Gastrocnemius medialis (tissue), 4 donors: ENCODE data around the gene OR6F1.

Experiments
- POLR2A ChIP-seq, 2 donors: fragments of 450-650 bp; IDR thresholded peaks; one replicate each; pipeline ENCODE4 v1.6.1; 2017; ENCODE audit warnings: antibody characterized with exemption in 2 of 2, mild to moderate bottlenecking in 2 of 2, moderate library complexity in 2 of 2
- TF ChIP-seq, protein P1 (sequence below), 5 experiments: fragments of 450-650 bp in 3 of 5; fragments of 200-600 bp in 2 of 5; sonication (generic) in 2 of 5; IDR thresholded peaks in 4 of 5; conservative IDR thresholded peaks in 1 of 5; 1 replicate in 4 of 5; 2 replicates in 1 of 5; pipeline ENCODE4 v1.5.1; 2016 to 2019; ENCODE audit warnings: antibody characterized with exemption in 5 of 5, mild to moderate bottlenecking in 3 of 5, moderate library complexity in 3 of 5

DNA sequence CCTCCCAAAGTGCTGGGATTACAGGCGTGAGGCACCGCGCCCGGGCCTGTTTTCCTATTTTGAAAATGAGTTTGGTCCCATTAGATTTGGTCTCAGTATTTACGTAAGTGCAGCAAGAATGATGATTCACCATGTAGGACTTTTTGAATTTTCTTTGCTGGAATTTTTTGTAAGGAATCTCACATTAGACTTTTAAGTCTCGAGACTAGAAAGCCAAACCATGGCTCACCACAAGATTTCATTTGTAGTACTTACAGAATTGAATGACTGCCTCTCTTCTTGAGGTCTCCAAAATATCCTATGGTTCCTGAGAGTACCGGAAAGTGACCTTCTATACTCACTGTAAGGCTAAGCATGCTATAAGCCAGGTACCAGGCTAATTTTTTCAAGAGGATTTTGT, 31.2 kb upstream of the OR6F1 start:
- TF ChIP-seq, protein P1, sequence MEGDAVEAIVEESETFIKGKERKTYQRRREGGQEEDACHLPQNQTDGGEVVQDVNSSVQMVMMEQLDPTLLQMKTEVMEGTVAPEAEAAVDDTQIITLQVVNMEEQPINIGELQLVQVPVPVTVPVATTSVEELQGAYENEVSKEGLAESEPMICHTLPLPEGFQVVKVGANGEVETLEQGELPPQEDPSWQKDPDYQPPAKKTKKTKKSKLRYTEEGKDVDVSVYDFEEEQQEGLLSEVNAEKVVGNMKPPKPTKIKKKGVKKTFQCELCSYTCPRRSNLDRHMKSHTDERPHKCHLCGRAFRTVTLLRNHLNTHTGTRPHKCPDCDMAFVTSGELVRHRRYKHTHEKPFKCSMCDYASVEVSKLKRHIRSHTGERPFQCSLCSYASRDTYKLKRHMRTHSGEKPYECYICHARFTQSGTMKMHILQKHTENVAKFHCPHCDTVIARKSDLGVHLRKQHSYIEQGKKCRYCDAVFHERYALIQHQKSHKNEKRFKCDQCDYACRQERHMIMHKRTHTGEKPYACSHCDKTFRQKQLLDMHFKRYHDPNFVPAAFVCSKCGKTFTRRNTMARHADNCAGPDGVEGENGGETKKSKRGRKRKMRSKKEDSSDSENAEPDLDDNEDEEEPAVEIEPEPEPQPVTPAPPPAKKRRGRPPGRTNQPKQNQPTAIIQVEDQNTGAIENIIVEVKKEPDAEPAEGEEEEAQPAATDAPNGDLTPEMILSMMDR (IDR thresholded peaks at IDR 0.05 in 4 of 5, conservative IDR thresholded peaks at IDR 0.05 in 1 of 5) = no peak
- TF ChIP-seq POLR2A (IDR thresholded peaks at IDR 0.05) = no peak
